GM19397 (cell line): Measurements from ENCODE around the gene FLAD1.

Experiments used
- ATAC-seq: cut with Tn5 transposase; IDR thresholded peaks from one replicate; pipeline ENCODE4 v1.9.1; 2021; ENCODE audit warnings: mild to moderate bottlenecking, moderate library complexity; ENCODE audit not compliant: unreplicated experiment

FLAD1 gene

GRCh38 chr1:154951901-154952657, 31.1 kb upstream of the FLAD1 start:
- no peak for ATAC-seq

- ATAC-seq: no peak
Observed at GRCh38 chr1:154952664-154953063, 30.5 kb upstream of the FLAD1 start.

- no peak for ATAC-seq
Observed at GRCh38 chr1:154953611-154954038, 29.5 kb upstream of the FLAD1 start.

- no peak for ATAC-seq
Observed at GRCh38 chr1:154954541-154954940, 28.6 kb upstream of the FLAD1 start.

- ATAC-seq: peak; percentile 57
Observed at GRCh38 chr1:154955039-154955717, 28.0 kb upstream of the FLAD1 start.

- peak; percentile 46 for ATAC-seq
Observed at GRCh38 chr1:154955718-154956543, 27.2 kb upstream of the FLAD1 start, which contains the start of gene PBXIP1. Gene PBXIP1, minus strand, starts transcription at chr1:154956099. Its CDS starts 2,378 bp downstream, at chr1:154953721.

- ATAC-seq: no peak
Observed at GRCh38 chr1:154956544-154956941, 26.6 kb upstream of the FLAD1 start.

- no peak for ATAC-seq
Observed at GRCh38 chr1:154957091-154957657, 26.0 kb upstream of the FLAD1 start.

- no peak for ATAC-seq
Observed at GRCh38 chr1:154958036-154958435, 25.1 kb upstream of the FLAD1 start.

- no peak for ATAC-seq
Observed at GRCh38 chr1:154958681-154959425, 24.3 kb upstream of the FLAD1 start.

- no peak for ATAC-seq
Observed at GRCh38 chr1:154959426-154959780, 23.7 kb upstream of the FLAD1 start.

- no peak for ATAC-seq
Observed at GRCh38 chr1:154960446-154961136, 22.6 kb upstream of the FLAD1 start.

GRCh38 chr1:154961207-154962155, 21.7 kb upstream of the FLAD1 start, which contains the start of gene PYGO2:
Gene PYGO2, minus strand, starts transcription at chr1:154961782. Its CDS starts 206 bp downstream, at chr1:154961576.
- ATAC-seq: peak; percentile 72

GRCh38 chr1:154962156-154962749, 20.9 kb upstream of the FLAD1 start:
- no peak for ATAC-seq

GRCh38 chr1:154962795-154963330, 20.3 kb upstream of the FLAD1 start:
- no peak for ATAC-seq

- ATAC-seq: no peak
Observed at GRCh38 chr1:154963643-154964042, 19.5 kb upstream of the FLAD1 start.

GRCh38 chr1:154964359-154964758, 18.8 kb upstream of the FLAD1 start:
- no peak for ATAC-seq

- no peak for ATAC-seq
Observed at GRCh38 chr1:154966111-154966510, 17.0 kb upstream of the FLAD1 start.
